Measurements from ENCODE around the gene NCCRP1.

- TF ChIP-seq CTCF (IDR thresholded peaks at IDR 0.05) (no peak), POLR2AphosphoS5 (IDR thresholded peaks at IDR 0.05; ENCODE audit: low read depth, low read length) (no peak), REST (IDR thresholded peaks at IDR 0.05; ENCODE audit: low read depth, low read length) (no peak), EP300 (IDR thresholded peaks at IDR 0.05; ENCODE audit: borderline replicate concordance in 1 of 2, low read depth in 1 of 2, low read length in 1 of 2) (no peak)
These were observed 39.8 kb downstream of the NCCRP1 start for GRCh38 chr19:39236527-39236926.
